Measurements from ENCODE around the gene CDK6. TPM values are rescaled to one million over a fixed set of nuclear protein-coding genes. Genes with fewer than 3 reads are reported as not detected.

Gene CDK6
- total RNA-seq, 1 donor = 45.6 TPM

GRCh38 chr7:92809760-92810573, 26.4 kb downstream of the CDK6 start:
- H3K4me3 ChIP-seq (ENCODE audit: insufficient read depth, low read length) = peak overlapping the region; percentile 9
- H3K27me3 ChIP-seq (ENCODE audit: insufficient read depth, low read length) = no peaks in the 10 kb centered on the region
- peak overlapping the region; percentile 79 for H3K27ac ChIP-seq (ENCODE audit: low read depth, low read length)
- H2AFZ ChIP-seq (ENCODE audit: low read length) = no peak overlapping the region
- H3K36me3 ChIP-seq (ENCODE audit: insufficient read depth, low read length) = no peaks in the 10 kb centered on the region
- H3K9me3 ChIP-seq (ENCODE audit: low read depth, low read length) = no peaks in the 10 kb centered on the region
- no peak for TF ChIP-seq CTCF (IDR thresholded peaks at IDR 0.05; ENCODE audit: extremely low read depth, low read depth, low read length)
- DNase-seq (ENCODE audit: insufficient read length, low spot score, missing footprints) = no peak
- no peaks in the 10 kb centered on the region for H4K20me1 ChIP-seq (ENCODE audit: insufficient read depth, low read length)
- peak overlapping the region; percentile 38 for H3K4me2 ChIP-seq (ENCODE audit: insufficient read depth, low read length)
- H3K4me1 ChIP-seq (ENCODE audit: insufficient read depth, low read length) = peaks cover 41% of the 10 kb centered on the region
- H3K79me2 ChIP-seq (ENCODE audit: insufficient read depth, low read length) = peaks cover 93% of the 10 kb centered on the region

GRCh38 chr7:92809397-92809759, 27.0 kb downstream of the CDK6 start:
- H3K36me3 ChIP-seq (ENCODE audit: insufficient read depth, low read length) = no peaks in the 10 kb centered on the region
- H3K9me3 ChIP-seq (ENCODE audit: low read depth, low read length) = no peaks in the 10 kb centered on the region
- peaks cover 41% of the 10 kb centered on the region for H3K4me1 ChIP-seq (ENCODE audit: insufficient read depth, low read length)
- H3K79me2 ChIP-seq (ENCODE audit: insufficient read depth, low read length) = peaks cover 94% of the 10 kb centered on the region
- TF ChIP-seq CTCF (IDR thresholded peaks at IDR 0.05; ENCODE audit: extremely low read depth, low read depth, low read length) = no peak
- H2AFZ ChIP-seq (ENCODE audit: low read length) = no peak overlapping the region
- H3K27me3 ChIP-seq (ENCODE audit: insufficient read depth, low read length) = no peaks in the 10 kb centered on the region
- H3K27ac ChIP-seq (ENCODE audit: low read depth, low read length) = peak overlapping the region; percentile 79
- H3K4me2 ChIP-seq (ENCODE audit: insufficient read depth, low read length) = peak overlapping the region; percentile 38
- DNase-seq (ENCODE audit: insufficient read length, low spot score, missing footprints) = no peak
- no peaks in the 10 kb centered on the region for H4K20me1 ChIP-seq (ENCODE audit: insufficient read depth, low read length)
- no peak overlapping the region for H3K4me3 ChIP-seq (ENCODE audit: insufficient read depth, low read length)

- Histone ChIP-seq H3K27me3 (ENCODE audit: insufficient read depth, low read length) (no peaks in the 10 kb centered on the region), H3K4me3 (ENCODE audit: insufficient read depth, low read length) (no peak overlapping the region), H2AFZ (ENCODE audit: low read length) (no peak overlapping the region), H3K4me2 (ENCODE audit: insufficient read depth, low read length) (peak overlapping the region; percentile 38), H3K27ac (ENCODE audit: low read depth, low read length) (peak overlapping the region; percentile 79), H4K20me1 (ENCODE audit: insufficient read depth, low read length) (no peaks in the 10 kb centered on the region), H3K79me2 (ENCODE audit: insufficient read depth, low read length) (peaks cover 94% of the 10 kb centered on the region), H3K4me1 (ENCODE audit: insufficient read depth, low read length) (peaks cover 34% of the 10 kb centered on the region), H3K36me3 (ENCODE audit: insufficient read depth, low read length) (no peaks in the 10 kb centered on the region), H3K9me3 (ENCODE audit: low read depth, low read length) (no peaks in the 10 kb centered on the region)
- no peak for DNase-seq (ENCODE audit: insufficient read length, low spot score, missing footprints)
- TF ChIP-seq CTCF (IDR thresholded peaks at IDR 0.05; ENCODE audit: extremely low read depth, low read depth, low read length) = no peak
Measured at GRCh38 chr7:92808635-92809034, 27.7 kb downstream of the CDK6 start.

- Histone ChIP-seq H4K20me1 (ENCODE audit: insufficient read depth, low read length) (no peaks in the 10 kb centered on the region), H3K27ac (ENCODE audit: low read depth, low read length) (peak overlapping the region; percentile 79), H2AFZ (ENCODE audit: low read length) (no peak overlapping the region), H3K4me3 (ENCODE audit: insufficient read depth, low read length) (no peak overlapping the region), H3K4me1 (ENCODE audit: insufficient read depth, low read length) (peaks cover 30% of the 10 kb centered on the region), H3K9me3 (ENCODE audit: low read depth, low read length) (no peaks in the 10 kb centered on the region), H3K36me3 (ENCODE audit: insufficient read depth, low read length) (no peaks in the 10 kb centered on the region), H3K79me2 (ENCODE audit: insufficient read depth, low read length) (peaks cover 94% of the 10 kb centered on the region), H3K4me2 (ENCODE audit: insufficient read depth, low read length) (peak overlapping the region; percentile 38), H3K27me3 (ENCODE audit: insufficient read depth, low read length) (no peaks in the 10 kb centered on the region)
- no peak for TF ChIP-seq CTCF (IDR thresholded peaks at IDR 0.05; ENCODE audit: extremely low read depth, low read depth, low read length)
- DNase-seq (ENCODE audit: insufficient read length, low spot score, missing footprints) = no peak
Measured at GRCh38 chr7:92808006-92808405, 28.4 kb downstream of the CDK6 start.
